Activated naive CD4-positive, alpha-beta T cell treated with Interleukin-2 at 50 U/mL for 16 hours (primary cell): ENCODE results near the gene NOTUM.
"Not testable (repeated sequence)": the region's sequence is repeated elsewhere in the genome, so short reads cannot be mapped to it uniquely, and the experiment has no call there.

Experiments
- DNase-seq: peaks from one replicate; pipeline ENCODE4 v3.0.0-alpha.2; 2020

NOTUM gene

DNA sequence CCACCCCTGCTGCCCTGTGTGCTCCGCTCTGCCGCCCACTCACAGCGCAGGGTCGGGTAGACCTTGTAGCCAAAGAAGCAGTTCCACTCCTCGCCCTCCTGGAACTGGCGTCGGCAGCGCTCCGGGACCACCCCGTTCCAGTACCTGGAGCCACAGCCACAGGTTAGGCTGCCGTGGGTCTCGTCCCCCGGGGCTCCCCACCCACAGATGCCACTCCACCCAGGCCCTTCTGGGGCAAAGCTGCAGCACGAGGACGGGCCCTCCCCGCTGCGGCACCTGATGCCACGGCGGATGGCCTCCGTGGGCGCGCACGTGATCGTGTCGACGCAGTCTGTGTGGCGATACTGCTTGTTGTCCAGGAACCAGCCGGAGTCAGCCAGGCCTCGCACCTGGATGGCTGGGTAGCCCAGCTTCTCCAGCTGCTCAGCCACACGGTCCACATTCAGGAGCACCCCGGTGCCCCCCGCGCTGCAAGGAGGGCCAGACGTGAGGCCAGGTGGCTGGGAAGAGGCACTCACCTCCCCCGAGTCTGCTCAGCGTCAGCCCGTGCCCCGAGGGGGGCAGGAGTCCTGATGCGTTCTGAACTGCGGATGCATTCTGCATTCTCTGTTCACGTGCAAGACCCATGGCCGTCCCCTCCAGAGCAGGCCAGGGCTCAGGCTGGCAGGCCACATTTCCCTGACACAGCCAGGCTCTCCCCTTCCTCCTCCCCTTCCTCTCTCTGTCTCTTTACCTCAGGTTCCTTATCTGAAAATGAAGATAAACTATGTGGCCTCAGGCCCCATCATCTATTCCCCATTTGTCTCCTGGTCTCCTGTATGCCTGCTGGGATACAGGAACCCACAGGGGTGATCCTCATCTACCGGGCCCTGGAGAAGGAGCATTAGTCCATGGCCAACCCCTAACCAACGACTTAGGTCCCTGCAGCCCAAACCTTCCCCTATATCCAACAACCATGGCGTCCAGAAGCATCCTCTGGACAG lies 4.1 kb downstream of the NOTUM start:
- no peak for DNase-seq

DNA sequence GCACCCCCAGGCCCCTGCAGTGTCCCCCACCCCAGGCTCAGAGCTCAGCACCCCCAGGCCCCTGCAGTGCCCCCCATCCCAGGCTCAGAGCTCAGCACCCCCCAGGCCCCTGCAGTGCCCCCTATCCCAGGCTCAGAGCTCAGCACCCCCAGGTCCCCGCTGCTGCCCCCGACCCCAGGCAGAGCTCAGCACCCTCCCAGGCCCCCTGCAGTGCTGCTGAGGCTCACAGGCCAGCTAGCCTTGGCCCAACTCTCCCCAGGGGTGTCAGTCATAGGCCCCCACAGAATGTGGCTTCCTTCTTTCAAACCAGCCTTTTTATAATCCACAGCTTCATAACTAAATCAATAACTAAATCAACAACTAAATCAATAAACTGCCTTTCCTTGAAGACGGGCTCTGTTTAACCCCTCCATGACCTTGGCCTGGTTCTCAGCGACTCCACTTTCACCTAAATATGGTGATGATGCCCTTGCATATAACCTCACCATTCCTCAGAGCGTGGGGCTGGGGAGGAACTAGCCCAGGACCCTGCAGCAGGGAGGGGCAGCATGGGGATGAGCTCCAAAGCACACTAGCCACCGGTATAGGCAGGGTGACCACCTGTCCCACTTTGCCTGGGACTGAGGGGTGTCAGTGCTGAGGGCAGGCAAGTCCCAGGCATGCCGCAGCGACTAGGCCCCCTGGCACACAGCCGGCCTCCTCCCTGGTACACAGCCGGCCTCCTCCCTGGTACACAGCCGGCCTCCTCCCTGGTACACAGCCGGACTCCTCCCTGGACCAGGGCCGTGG lies 5.0 kb downstream of the NOTUM start:
- DNase-seq, result no peak

DNA sequence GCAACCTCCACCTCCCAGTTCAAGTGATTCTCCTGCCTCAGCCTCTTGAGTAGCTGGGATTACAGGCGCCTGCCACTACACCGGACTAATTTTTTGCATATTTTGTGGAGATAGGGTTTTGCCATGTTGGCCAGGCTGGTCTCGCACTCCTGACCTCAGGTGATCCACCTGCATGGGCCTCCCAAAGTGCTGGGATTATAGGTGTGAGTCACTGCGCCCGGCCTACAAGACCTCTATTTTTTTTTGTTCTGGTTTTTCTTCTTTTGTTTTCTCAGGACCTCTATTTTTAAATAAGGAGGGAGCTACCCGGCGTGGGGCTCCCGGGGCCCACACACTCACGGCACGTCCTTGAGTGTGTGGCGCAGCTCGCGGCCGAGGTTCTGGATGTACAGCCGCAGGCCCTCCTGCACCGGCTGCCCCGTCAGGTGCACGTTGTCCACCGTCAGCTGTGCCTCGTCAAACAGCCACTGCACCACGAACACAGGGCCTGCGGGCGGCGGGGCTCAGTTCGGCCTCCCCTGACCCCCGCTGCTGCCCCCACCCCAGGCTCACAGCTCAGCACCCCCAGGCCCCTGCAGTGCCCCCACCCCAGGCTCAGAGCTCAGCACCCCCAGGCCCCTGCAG lies 5.8 kb downstream of the NOTUM start:
- no peak for DNase-seq

DNA sequence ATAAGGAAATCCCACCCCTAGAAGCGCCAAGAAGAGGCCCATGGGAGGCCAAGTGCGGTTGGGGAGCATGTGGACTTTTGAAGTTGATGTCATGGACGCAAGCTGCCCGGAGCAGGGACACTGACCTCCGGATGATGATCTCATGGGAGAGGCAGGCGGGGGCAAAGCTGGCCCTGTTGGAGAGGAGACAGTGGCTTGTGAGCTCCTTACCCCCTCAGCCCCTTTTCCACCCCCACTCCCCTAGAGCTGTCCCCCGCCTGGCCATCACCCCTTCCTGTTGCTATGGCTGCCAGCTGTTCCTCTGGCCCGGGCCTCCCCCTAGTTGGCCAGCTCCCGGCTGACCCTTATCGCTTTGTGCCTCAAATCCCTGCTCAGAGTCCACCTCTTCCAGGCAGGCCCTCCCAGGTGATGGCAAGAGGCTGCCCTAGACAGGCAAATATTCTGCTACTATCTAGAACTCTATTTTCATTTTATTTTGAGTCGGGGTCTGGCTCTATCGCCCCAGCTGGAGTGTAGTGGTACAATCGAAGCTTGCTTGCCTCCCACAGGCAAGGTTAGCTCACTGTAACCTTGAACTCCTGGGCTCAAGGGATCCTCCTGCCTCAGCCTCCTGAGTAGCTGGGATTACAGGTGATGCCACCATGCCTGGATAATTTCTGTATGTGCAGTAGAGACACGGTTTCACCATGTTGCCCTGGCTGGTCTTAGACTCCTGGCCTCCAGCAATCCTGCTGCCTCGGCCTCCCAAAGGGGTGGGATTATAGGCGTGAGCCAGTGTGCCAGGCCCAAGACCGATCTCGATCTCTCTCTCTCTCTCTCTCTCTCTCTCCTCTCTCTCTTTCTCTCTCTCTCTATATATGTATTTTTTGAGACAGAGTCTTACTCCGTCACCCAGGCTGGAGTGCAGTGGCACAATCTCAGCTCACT lies 6.6 kb downstream of the NOTUM start:
- no peak for DNase-seq

DNA sequence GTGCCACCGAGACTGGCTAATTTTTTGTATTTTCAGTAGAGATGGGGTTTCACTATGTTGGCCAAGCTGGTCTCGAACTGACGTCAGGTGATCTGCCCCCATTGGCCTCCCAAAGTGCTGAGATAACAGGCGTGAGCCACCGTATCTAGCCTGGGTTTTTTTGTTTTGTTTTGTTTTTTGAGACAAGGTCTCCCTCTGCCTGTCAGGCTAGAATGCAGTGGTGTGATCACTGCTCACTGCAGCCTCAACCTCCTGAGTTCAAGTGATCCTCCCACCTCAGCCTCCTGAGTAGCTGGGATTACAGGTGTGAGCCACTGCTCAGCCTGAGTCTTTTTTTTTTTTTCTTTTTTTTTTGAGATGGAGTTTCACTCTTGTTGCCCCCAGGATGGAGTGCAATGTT lies 7.5 kb downstream of the NOTUM start:
- not testable (repeated sequence) for DNase-seq

DNA sequence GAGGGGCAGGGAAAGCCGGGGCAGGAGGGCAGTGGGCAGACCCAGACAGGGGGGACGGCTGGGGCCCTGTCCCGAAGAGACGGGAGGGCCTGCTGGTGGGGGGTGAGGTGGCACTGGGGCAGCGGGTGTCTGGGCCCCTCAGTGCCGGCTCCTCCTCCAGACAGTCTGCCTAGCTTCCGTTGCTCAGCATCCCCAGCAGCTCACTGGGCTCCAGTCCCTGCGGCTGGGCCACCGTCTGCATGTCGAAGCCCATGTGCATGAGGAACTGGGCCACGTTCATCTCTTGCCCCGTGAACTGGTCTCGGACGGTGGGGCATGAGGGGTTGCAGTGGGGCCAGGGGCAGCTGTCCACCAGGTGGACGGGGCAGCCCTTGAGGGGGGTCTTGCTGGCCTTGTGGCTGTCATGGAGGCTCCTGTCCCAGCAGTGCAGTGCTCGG lies 8.2 kb downstream of the NOTUM start:
- no peak for DNase-seq

DNA sequence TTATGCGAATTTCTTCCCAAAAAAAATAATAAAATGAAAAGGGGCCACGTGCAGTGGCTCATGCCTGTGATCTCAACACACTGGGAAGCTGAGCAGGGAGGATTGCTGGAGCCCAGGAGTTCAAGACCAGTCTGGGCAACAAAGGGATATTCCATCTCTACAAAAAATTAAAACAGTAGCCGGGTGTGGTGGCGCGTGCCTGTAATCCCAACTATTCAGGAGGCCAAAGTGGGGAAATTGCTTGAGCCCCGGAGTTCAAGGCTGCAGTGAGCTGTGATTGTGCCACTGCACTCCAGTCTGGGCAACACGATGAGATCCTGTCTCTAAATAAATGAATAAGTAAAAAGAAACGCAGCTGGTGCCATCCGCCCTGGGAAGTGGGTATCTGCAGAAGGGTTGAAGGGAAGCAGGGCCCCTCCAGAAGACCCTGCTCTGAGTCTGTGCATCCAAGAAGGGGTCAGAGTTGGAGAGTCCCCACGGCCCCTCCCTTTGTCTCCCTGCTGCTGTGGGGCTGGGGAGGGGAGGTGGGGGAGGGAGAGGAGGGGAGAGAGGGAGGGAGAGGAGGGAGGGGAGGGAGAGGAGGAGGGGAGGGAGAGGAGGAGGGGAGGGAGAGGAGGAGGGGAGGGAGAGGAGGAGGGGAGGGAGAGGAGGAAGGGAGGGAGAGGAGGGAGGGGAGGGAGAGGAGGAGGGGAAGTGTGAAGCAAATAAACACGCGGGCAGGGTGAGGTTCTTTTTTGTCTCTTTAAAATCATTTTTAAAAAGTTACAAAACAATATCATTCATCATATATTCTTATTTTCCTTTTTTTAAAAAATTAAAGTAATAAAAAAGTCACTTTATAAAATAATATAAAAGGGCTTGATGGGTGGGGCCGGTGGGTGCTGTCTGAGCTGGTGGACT lies 9.0 kb downstream of the NOTUM start:
- DNase-seq, result no peak

DNA sequence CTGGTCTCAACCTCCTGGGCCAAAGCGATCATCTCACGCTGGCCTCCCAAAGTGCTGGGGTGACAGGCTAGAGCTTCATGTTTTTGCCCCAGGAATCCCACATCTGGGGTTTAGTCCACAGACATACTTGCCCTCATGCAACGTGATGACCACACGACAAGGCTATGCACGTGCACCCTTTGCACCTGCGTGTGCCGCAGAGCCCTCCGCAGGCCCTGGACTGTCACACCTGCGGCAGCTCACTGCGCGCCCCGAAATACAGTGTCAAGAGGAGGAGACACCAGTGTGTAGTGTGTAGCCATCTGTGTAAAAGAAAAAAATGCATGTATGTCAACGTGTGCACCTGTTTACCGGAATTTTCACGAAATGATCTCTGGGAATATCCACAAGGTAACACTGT lies 10.5 kb downstream of the NOTUM start:
- DNase-seq, result no peak

DNA sequence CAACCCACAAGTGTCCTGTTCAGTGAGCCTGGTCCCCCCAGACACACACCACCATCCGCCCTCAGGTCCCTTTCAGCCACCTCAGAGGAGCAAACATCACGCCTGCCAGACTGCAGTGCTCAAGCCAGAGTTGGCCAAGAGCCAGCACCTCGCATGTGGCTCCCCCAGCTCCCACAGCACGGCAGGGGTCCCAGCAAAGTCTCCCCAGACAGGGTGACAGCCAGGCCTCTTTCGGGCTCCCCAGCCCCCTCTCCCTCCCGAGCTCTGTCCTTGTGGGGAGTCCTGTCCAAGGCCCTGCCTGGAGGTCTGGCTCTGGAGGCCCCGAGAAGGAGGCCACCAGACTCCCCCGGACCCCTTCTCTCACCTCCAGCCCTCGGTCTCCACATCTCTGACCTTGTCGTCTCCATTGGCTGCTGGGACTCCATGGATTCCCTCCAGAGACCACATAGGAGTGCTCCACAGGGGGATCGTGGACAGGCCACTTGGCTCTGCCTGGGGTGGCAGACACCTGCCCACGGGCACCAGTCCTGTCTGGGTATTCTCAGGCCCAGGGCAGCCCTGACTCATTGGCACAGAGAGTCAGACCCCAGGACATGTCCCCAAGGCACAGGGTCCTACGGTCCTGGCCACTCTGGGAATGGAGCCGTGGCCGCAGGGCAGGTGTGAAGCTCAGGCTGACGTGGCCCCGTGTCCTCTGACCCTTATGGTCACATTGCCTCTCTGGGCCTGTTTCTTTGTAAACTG lies 12.2 kb downstream of the NOTUM start:
- DNase-seq, result no peak

DNA sequence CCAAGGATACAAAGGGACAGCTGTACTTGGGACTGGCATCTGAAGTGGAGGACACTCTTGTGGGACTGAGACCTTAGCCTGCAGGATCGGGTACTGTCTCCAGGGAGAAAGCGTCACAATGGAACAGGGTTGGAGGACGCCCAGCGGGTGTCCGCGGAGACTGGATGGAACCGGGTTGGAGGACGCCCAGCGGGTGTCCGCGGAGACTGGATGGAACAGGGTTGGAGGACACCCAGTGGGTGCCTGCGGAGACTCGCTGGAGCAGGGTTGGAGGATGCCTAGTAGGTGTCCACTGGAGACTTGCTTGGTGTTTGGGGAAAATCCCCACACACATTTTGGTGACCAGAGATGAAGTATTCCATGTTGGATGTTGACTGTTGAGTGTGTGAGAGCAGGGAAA lies 13.8 kb downstream of the NOTUM start, which contains the start of gene MYADML2:
Gene MYADML2 (minus strand): TSS at position 45 of the 400 bp plus-strand sequence. CDS start 5,492 bp downstream, outside the sequence.
- DNase-seq, result no peak

DNA sequence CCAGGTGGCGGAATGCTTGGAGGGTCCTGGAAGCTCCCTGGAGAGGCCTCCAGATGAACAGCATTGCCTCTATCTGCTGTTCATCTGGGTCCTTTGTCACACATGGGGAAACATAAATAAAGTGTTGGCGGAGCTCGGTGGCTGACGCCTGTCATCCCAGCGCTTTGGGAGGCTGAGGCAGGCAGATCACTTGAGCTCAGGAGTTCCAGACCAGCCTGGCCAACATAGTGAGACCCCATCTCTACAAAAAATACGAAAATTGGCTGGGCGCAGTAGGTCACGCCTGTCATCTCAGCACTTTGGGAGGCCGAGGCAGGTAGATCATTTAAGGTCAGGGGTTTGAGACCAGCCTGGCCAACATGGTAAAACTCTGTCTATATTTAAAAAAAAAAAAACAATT lies 16.1 kb downstream of the NOTUM start:
- no peak for DNase-seq

DNA sequence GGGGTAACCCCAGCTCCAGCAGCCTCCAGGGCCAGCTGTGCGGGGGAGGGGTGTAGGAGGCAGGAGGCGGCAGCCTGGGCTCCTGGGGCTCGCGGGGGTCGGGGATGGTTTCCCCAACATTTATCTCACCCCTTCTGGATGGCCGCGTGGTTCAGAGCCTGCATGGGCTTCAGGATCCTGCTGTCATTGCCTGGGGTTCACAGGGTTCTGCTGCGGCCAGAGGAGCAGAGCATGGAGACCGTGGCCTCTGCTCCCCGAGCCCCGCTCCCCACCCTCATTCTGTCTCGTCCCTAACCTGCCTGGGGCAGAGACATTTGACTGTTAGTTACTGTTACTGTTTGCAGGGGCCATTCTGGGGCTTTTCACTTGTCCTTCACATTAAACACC lies 18.8 kb downstream of the NOTUM start:
- DNase-seq, result no peak

DNA sequence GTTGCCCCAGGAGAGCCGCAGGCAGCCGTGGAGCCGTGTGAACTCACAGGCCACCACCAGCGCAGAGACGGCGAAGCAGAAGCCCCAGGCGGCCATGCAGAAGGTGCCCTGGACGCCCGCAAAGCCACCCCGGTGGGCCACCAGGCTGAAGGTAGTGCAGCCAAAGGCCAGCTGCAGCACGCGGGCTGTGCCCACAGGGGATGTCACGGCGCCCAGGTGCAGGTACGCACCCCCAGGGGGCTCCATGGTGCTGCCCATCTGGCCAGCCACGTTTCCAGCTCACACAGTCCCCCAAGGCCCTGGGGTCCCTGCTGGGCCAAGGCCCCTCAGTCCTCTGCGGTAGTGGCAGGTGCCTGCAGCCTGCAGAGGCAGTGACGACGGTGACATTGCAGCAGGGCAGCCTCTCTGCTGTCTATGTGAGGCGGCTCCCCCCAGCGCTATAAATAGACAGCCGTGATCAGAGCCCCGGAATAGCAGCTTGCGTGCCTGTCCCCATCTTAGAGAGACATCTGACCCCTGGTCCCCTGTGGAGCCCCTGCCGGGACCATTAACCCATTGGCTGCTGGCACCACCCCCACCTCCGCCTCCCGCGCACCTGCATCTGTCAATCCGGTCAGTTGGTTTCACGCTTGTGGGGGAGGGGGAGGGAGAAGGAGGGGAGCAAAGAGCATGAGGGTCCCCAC lies 19.4 kb downstream of the NOTUM start:
- no peak for DNase-seq

DNA sequence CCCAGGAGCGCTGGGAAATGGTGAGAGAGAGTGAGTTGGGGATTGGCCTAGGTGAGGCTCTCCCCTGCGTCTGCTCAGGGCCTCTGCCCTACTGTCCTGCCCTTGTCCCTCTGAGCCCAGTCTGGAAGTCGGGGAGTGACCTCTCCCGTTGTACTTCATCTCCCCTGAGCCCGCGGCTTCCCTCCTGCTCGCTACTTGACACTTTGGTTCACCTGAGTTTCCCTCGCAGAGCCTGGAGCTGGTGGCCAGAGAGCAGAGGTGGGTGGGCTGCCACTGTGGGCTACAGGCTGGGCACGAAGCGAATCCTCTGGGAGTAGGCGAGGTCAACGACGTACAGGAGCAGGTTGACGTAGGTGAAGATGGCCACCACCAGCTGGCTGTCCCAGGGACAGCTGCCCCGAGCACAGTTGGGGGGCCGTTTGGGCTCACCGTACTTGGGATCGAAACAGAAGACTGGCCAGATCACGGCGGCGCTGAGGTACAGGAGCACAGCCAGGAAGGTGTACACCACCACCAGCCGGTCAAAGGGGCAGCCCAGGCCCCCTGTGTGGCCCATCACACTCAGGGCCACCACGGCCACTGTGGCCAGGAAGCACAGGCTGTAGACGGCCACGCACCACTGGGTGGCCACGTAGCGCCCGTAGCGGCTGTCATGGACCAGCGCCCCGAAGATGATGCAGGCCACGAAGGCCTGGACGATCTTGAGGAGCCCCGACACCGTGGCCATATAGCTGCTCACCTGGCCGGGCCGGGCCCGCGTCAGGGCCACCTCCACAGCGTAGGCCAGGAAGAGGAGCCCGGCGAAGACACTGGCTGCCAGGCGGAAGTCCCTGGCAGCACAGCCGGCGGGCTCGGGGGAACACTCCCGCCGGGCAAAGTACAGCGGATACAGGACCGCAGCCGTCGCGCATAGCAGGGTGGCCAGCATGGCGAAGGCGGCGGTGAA lies 20.2 kb downstream of the NOTUM start:
- no peak for DNase-seq

DNA sequence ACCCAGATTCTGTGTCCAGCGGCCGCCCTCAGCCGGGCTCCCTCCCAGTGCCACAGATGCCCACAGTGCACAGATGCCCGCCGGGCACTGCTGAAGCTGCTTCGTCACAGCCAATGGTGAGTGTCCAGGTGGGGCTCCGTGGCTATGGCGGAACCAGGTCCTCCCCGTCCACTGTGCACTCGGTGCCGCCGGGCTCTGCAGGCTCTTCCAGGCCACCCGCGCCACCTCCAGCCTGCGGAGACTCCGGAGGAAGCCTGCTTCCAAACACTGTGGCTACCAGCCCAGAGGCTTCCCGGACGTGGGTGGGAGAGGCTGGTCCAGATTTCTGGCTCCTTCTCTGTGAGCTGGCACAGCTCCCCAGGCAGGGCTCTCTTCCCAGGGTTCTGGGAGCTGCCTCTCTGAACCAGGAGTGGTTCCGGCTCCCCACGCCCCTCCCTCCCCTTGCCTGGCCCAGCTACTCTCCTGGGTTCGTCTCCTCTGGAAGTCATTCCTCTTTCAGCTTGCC lies 21.1 kb downstream of the NOTUM start:
- no peak for DNase-seq

DNA sequence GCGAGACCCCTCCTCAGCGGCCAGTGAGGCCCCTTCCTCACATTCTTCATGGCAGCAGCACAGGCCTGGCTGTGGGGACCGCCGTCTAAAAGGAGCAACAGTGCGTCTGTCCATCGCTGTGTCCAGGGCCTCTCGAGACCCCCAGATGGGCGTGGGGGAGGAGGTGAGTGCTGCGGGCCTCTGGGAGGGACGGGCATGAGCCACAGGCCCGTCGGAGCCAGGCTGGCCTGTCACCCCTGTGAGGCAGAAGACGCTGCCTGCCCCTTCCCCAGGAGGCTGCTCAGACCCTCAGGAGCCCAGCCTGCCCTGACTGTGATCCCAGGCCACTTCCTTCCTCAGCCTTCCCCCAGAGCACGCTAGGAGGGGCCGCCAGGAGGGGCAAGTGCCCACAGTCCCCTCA lies 21.8 kb downstream of the NOTUM start:
- no peak for DNase-seq

DNA sequence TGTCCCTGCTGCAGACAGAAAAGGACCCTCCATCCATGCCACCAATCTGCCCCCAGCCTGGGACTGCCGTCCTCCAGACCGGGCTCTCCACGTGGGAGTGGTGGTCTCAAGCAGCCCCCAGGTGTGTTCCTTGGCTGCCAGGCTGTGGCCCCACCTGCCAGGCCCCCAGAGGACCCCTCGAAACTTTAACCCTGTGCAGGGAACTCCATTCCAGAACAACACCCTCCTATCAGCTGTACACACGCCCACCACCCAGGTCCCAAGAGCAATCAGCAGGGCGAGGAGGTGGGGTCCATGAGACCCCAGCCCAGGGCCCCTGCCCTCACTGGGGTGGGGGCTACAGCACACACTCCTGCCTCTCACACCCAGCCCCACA lies 25.3 kb downstream of the NOTUM start:
- DNase-seq, result no peak
